Neural progenitor cell (in vitro differentiated cells): ENCODE measurements around the gene DYNC1LI1.

Experiments used
- CTCF ChIP-seq: fragments of 200-600 bp; sonication (generic); IDR thresholded peaks from 2 replicates; pipeline ENCODE4 v1.5.1; 2017; ENCODE audit warnings: antibody characterized with exemption, mild to moderate bottlenecking
- EZH2 ChIP-seq: fragments of 200-600 bp; sonication (generic); IDR thresholded peaks from 2 replicates; pipeline ENCODE4 v1.6.1; 2017; ENCODE audit warnings: antibody characterized with exemption, mild to moderate bottlenecking, moderate library complexity
- EZH2phosphoT487 ChIP-seq: fragments of 200-600 bp; sonication (generic); IDR thresholded peaks from 2 replicates; pipeline ENCODE4 v1.6.1; 2017; ENCODE audit warnings: antibody characterized with exemption

- TF ChIP-seq CTCF (no peak), EZH2 (no peak), EZH2phosphoT487 (no peak)
Observed at GRCh38 chr3:32545305-32545704, 25.4 kb downstream of the DYNC1LI1 start.
